IMR-90 (cell line): ENCODE measurements around the gene PKDCC. TPM values are rescaled to one million over a fixed set of nuclear protein-coding genes. Genes with fewer than 3 reads are reported as not detected.

Source experiments
- ATAC-seq: fragments of 200-7000 bp; cut with Tn5 transposase; 2 replicates; pipeline ENCODE4 v1.9.1; 2020; ENCODE audit warnings: low read depth, mild to moderate bottlenecking, moderate library complexity
- BruUV-seq: library from RNA; stranded (reverse); fragments of 400-500 nt; replicated peaks from 2 replicates; lab custom pipeline; 2021; lab: Mats Ljungman, UMichigan
- CTCF ChIA-PET: fragments of 300-600 bp; formaldehyde crosslinking; extraction: SDS; loops from one replicate; lab custom pipeline; 2021; ENCODE audit warnings: antibody characterized with exemption; lab: Yijun Ruan, JAX
- POLR2A ChIA-PET: fragments of 300-600 bp; sonication (Branson Sonifier 250); formaldehyde crosslinking; loops from one replicate; lab custom pipeline; 2022; ENCODE audit warnings: antibody characterized with exemption; ENCODE audit not compliant: unreplicated experiment; lab: Charles Lee
- DNase-seq: peaks from one replicate; pipeline ENCODE4 v3.0.0; 2013
- H2AFZ ChIP-seq: replicated peaks from 2 replicates; pipeline ENCODE3; 2013; ENCODE audit warnings: low read length, mild to moderate bottlenecking; ENCODE audit not compliant: poor library complexity
- H2AK5ac ChIP-seq: 2 replicates; pipeline ENCODE4 v1.6.1; 2013; ENCODE audit warnings: low read depth, low read length, inconsistent platforms
- H2AK9ac ChIP-seq: replicated peaks from 2 replicates; pipeline ENCODE3; 2013; ENCODE audit warnings: mild to moderate bottlenecking, low read depth, low read length, moderate library complexity; ENCODE audit not compliant: poor library complexity
- H2BK120ac ChIP-seq: 2 replicates; pipeline ENCODE4 v1.6.1; 2013; ENCODE audit warnings: low read depth, low read length, inconsistent platforms
- H2BK15ac ChIP-seq: 3 replicates; pipeline ENCODE4 v1.6.1; 2013; ENCODE audit warnings: low read depth, low read length, inconsistent platforms
- H2BK20ac ChIP-seq: 2 replicates; pipeline ENCODE4 v1.6.1; 2013; ENCODE audit warnings: low read depth, mild to moderate bottlenecking, inconsistent platforms, low read length, moderate library complexity
- H2BK5ac ChIP-seq: 2 replicates; pipeline ENCODE4 v1.6.1; 2013; ENCODE audit warnings: mild to moderate bottlenecking, low read depth, low read length, inconsistent platforms; ENCODE audit not compliant: poor library complexity, severe bottlenecking
- H3K14ac ChIP-seq: replicated peaks from 2 replicates; pipeline ENCODE4 v1.6.1; 2013; ENCODE audit warnings: low read depth, low read length, inconsistent platforms
- H3K18ac ChIP-seq: 2 replicates; pipeline ENCODE4 v1.6.1; 2013; ENCODE audit warnings: low read depth, low read length, control low read depth
- H3K23ac ChIP-seq: 2 replicates; pipeline ENCODE4 v1.6.1; 2013; ENCODE audit warnings: low read depth, low read length, inconsistent platforms
- H3K27ac ChIP-seq: 2 replicates; pipeline ENCODE4 v1.5.1; 2013; ENCODE audit warnings: mild to moderate bottlenecking, control low read depth, low read length; ENCODE audit not compliant: insufficient read depth
- H3K27me3 ChIP-seq: 2 replicates; pipeline ENCODE4 v1.6.1; 2013; ENCODE audit warnings: low read length; ENCODE audit not compliant: control insufficient read depth, insufficient read depth
- H3K36me3 ChIP-seq: 2 replicates; pipeline ENCODE4 v1.6.1; 2013; ENCODE audit warnings: low read length, mixed read lengths; ENCODE audit not compliant: control insufficient read depth, insufficient read depth
- H3K4ac ChIP-seq: 2 replicates; pipeline ENCODE4 v1.6.1; 2013; ENCODE audit warnings: low read depth, low read length, inconsistent platforms
- H3K4me1 ChIP-seq: 2 replicates; pipeline ENCODE4 v1.6.1; 2013; ENCODE audit warnings: low read length, mixed read lengths; ENCODE audit not compliant: control insufficient read depth, insufficient read depth
- H3K4me2 ChIP-seq: 2 replicates; pipeline ENCODE4 v1.6.1; 2013; ENCODE audit warnings: low read depth, mild to moderate bottlenecking, control low read depth, low read length, moderate library complexity
- H3K4me3 ChIP-seq: 2 replicates; pipeline ENCODE4 v1.5.1; 2013; ENCODE audit warnings: low read depth, mild to moderate bottlenecking, control low read depth, low read length, moderate library complexity; ENCODE audit not compliant: insufficient read depth
- H3K56ac ChIP-seq: 2 replicates; pipeline ENCODE4 v1.6.1; 2013; ENCODE audit warnings: low read length, inconsistent platforms; ENCODE audit not compliant: insufficient read depth; ENCODE audit errors: extremely low read depth
- H3K79me1 ChIP-seq, 2 experiments: 2 replicates each; pipeline ENCODE4 v1.6.1; 2013; ENCODE audit warnings: low read length in 2 of 2, inconsistent platforms in 1 of 2, low read depth in 1 of 2
- H3K9ac ChIP-seq: 2 replicates; pipeline ENCODE4 v1.6.1; 2013; ENCODE audit warnings: low read depth, low read length, control low read depth
- H3K9me1 ChIP-seq: 2 replicates; pipeline ENCODE4 v1.6.1; 2013; ENCODE audit warnings: low read length, inconsistent platforms; ENCODE audit not compliant: insufficient read depth
- H3K9me3 ChIP-seq: 2 replicates; pipeline ENCODE4 v1.6.1; 2013; ENCODE audit warnings: low read length; ENCODE audit not compliant: control insufficient read depth, insufficient read depth
- H4K20me1 ChIP-seq: 2 replicates; pipeline ENCODE4 v1.6.1; 2013; ENCODE audit warnings: low read length, inconsistent platforms; ENCODE audit not compliant: insufficient read depth
- H4K5ac ChIP-seq: 2 replicates; pipeline ENCODE4 v1.6.1; 2013; ENCODE audit warnings: mild to moderate bottlenecking, low read depth, low read length, control low read depth
- H4K8ac ChIP-seq, 2 experiments: 2 replicates each; pipeline ENCODE4 v1.6.1; 2013; ENCODE audit warnings: low read depth in 2 of 2, low read length in 2 of 2, control low read depth in 1 of 2, inconsistent platforms in 1 of 2
- H4K91ac ChIP-seq: 2 replicates; pipeline ENCODE4 v1.6.1; 2013; ENCODE audit warnings: low read depth, low read length, inconsistent platforms; ENCODE audit not compliant: insufficient read depth
- BHLHE40 ChIP-seq: fragments of 150-350 bp; IDR thresholded peaks from 2 replicates; pipeline ENCODE4 v1.6.1; 2016; ENCODE audit warnings: mild to moderate bottlenecking, low read depth, low read length
- CEBPB ChIP-seq: IDR thresholded peaks from 2 replicates; pipeline ENCODE4 v1.6.1; 2012; ENCODE audit warnings: low read depth, low read length, improper control_type of control experiment
- CHD1 ChIP-seq: IDR thresholded peaks from 2 replicates; pipeline ENCODE4 v1.6.1; 2012; ENCODE audit warnings: low read depth, low read length, improper control_type of control experiment
- CTCF ChIP-seq: conservative IDR thresholded peaks from 2 replicates; pipeline ENCODE4 v1.5.1; 2012; ENCODE audit warnings: mild to moderate bottlenecking, low read depth, low read length, improper control_type of control experiment
- FOS ChIP-seq: fragments of 150-350 bp; IDR thresholded peaks from 2 replicates; pipeline ENCODE4 v1.6.1; 2016; ENCODE audit warnings: low read depth, low read length
- MAFK ChIP-seq: IDR thresholded peaks from 2 replicates; pipeline ENCODE4 v1.6.1; 2012; ENCODE audit warnings: low read depth, low read length, improper control_type of control experiment
- MAZ ChIP-seq: IDR thresholded peaks from 2 replicates; pipeline ENCODE4 v1.6.1; 2012; ENCODE audit warnings: low read depth, mild to moderate bottlenecking, low read length, improper control_type of control experiment, moderate library complexity, borderline replicate concordance
- MXI1 ChIP-seq: IDR thresholded peaks from 2 replicates; pipeline ENCODE4 v1.6.1; 2012; ENCODE audit warnings: low read depth, mild to moderate bottlenecking, low read length, moderate library complexity, borderline replicate concordance
- NFE2L2 ChIP-seq: fragments of 150-350 bp; IDR thresholded peaks from 2 replicates; pipeline ENCODE4 v1.6.1; 2016; ENCODE audit warnings: low read depth, mild to moderate bottlenecking, low read length
- RAD21 ChIP-seq: IDR thresholded peaks from 2 replicates; pipeline ENCODE4 v1.6.1; 2012; ENCODE audit warnings: low read length, improper control_type of control experiment
- RCOR1 ChIP-seq: IDR thresholded peaks from 2 replicates; pipeline ENCODE4 v1.6.1; 2012; ENCODE audit warnings: mild to moderate bottlenecking, low read length, improper control_type of control experiment; ENCODE audit not compliant: insufficient replicate concordance
- RFX5 ChIP-seq: IDR thresholded peaks from 2 replicates; pipeline ENCODE4 v1.8.0; 2012; ENCODE audit warnings: low read depth, mild to moderate bottlenecking, low read length, moderate library complexity
- SMC3 ChIP-seq: fragments of 150-350 bp; IDR thresholded peaks from 2 replicates; pipeline ENCODE4 v1.6.1; 2016; ENCODE audit warnings: low read depth, mild to moderate bottlenecking, antibody characterized with exemption, low read length, moderate library complexity
- USF2 ChIP-seq: fragments of 150-350 bp; IDR thresholded peaks from 2 replicates; pipeline ENCODE4 v1.6.1; 2017; ENCODE audit warnings: mild to moderate bottlenecking, antibody characterized with exemption, low read length, low read depth
- WGBS, 2 experiments: methylation state at CpG; one replicate each; pipeline versions ENCODE4 v1.1.5 to v1.1.7; 2013; ENCODE audit warnings: missing lambda C conversion rate in 2 of 2; ENCODE audit not compliant: insufficient read length in 1 of 2; ENCODE audit errors: extremely low coverage in 2 of 2; 5-methylcytosine and 5-hydroxymethylcytosine counted together
- dilution Hi-C: fragments of 300-500 bp; cut with HindIII; formaldehyde crosslinking; loops from one replicate; pipeline ENCODE4 v1.14.3; 2018; ENCODE audit warnings: low sequenced_read_pairs; ENCODE audit not compliant: unreplicated experiment
- in situ Hi-C: fragments of 300-500 bp; cut with MboI; formaldehyde crosslinking; loops from 3 replicates; pipeline ENCODE4 v1.14.3; 2019; ENCODE audit warnings: low sequenced_read_pairs, inconsistent platforms, mixed read lengths
- intact Hi-C: fragments of 100-400 bp; cut with micrococcal nuclease; formaldehyde crosslinking; loops from 2 replicates; pipeline ENCODE4 v1.10.0; 2022
- polyA plus RNA-seq, 3 experiments: library from polyadenylated mRNA; depleted of rRNA; stranded (reverse); fragments of >200 nt; gene quantifications; 2 replicates each; pipeline ENCODE4 v1.2.3, GENCODE V29; 2012; ENCODE audit warnings: low replicate concordance in 1 of 3
- total RNA-seq: library from RNA; depleted of rRNA; stranded (reverse); fragments of >200 nt; gene quantifications from 2 replicates; pipeline ENCODE4 v1.2.3, GENCODE V29; 2012

Gene PKDCC
- total and polyA plus RNA-seq, 2 of the 4 experiments (the other 2 are of a cell fraction): 55.6 to 95.7 TPM

GRCh38 chr2:42063431-42064171 is 15.8 kb downstream of the PKDCC start:
- Histone ChIP-seq H3K9me3 (no peaks in the 10 kb centered on the region), H2AFZ (peak overlapping the region; percentile 6), H3K23ac (peak overlapping the region; percentile 92), H3K9me1 (peaks cover 29% of the 10 kb centered on the region), H3K36me3 (peaks cover 19% of the 10 kb centered on the region), H3K4me2 (peak overlapping the region; percentile 30), H4K5ac (peak overlapping the region; percentile 97), H3K27ac (peak overlapping the region; percentile 95), H4K8ac (peak overlapping the region; percentile 50 to 53), H2BK15ac (peak overlapping the region; percentile 62; the same call in 2 of the 3 replicates), H2AK9ac (peak overlapping the region; percentile 2), H3K9ac (peak overlapping the region; percentile 61), H4K91ac (peak overlapping the region; percentile 92), H2BK5ac (peak overlapping the region; percentile 95), H3K4ac (peak overlapping the region; percentile 95), H3K27me3 (no peaks in the 10 kb centered on the region), H3K4me3 (no peak overlapping the region), H4K20me1 (no peaks in the 10 kb centered on the region), H3K18ac (peak overlapping the region; percentile 89), H3K4me1 (peaks cover 29% of the 10 kb centered on the region), H3K14ac (peak overlapping the region; percentile 76), H2BK120ac (peak overlapping the region; percentile 99), H3K56ac (peak overlapping the region; percentile 78), H2BK20ac (peak overlapping the region; percentile 96), H2AK5ac (peak overlapping the region; percentile 92), H3K79me1 (peaks cover 0 to 11% of the 10 kb centered on the region in 2 experiments; a peak in 2 of 4 replicates)
- intact Hi-C loops (loop anchor here (2.0 kb wide), 1 partner anchor 21 kb away; no protein-coding TSS in a partner anchor), in situ Hi-C loops (no loop called here), dilution Hi-C loops (no loop called here)
- peak; percentile 54 for ATAC-seq
- ChIA-PET CTCF (interaction anchor here (0.7 to 1.3 kb wide), 2 partner anchors 194 kb away, joined by 3 to 5 read pairs; no protein-coding TSS in a partner anchor), POLR2A (interaction anchor here (1.0 kb wide), 1 partner anchor 11 kb away, joined by 4 read pairs; no protein-coding TSS in a partner anchor)
- no CpG with 5 or more reads among the region's 5 CpGs for WGBS, 2 experiments
- peak; percentile 91 for DNase-seq
- BruUV-seq: no TSS peak
- TF ChIP-seq RAD21 (no peak), FOS (no peak; the same call in 1 of the 2 replicates), CEBPB (peak; percentile 91), SMC3 (no peak), NFE2L2 (no peak), BHLHE40 (peak; percentile 34; the same call in 1 of the 2 replicates), RFX5 (no peak), MAFK (no peak), MXI1 (no peak), MAZ (no peak), RCOR1 (no peak), USF2 (no peak), CTCF (no peak), CHD1 (no peak)
